GM21529 (cell line): ENCODE data around the gene AIP.

Experiments used
- ATAC-seq: cut with Tn5 transposase; IDR thresholded peaks from one replicate; pipeline ENCODE4 v1.9.1; 2021; ENCODE audit not compliant: unreplicated experiment

The AIP gene

GRCh38 chr11:67525275-67525976 lies 42.6 kb downstream of the AIP start:
- no peak for ATAC-seq

GRCh38 chr11:67528376-67528775 lies 45.5 kb downstream of the AIP start:
- no peak for ATAC-seq

GRCh38 chr11:67530282-67530592 lies 47.4 kb downstream of the AIP start:
- ATAC-seq = no peak

- ATAC-seq = no peak
These were observed 50.1 kb downstream of the AIP start for GRCh38 chr11:67532889-67533288.

- ATAC-seq = no peak
These were observed 51.3 kb downstream of the AIP start for GRCh38 chr11:67534070-67534679.

- ATAC-seq = no peak
These were observed 52.7 kb downstream of the AIP start for GRCh38 chr11:67535561-67535960.

- no peak for ATAC-seq
These were observed 55.5 kb downstream of the AIP start for GRCh38 chr11:67538306-67538705.

GRCh38 chr11:67538823-67539505 lies 56.1 kb downstream of the AIP start:
- ATAC-seq = no peak

GRCh38 chr11:67539550-67539949 lies 56.7 kb downstream of the AIP start:
- ATAC-seq = no peak
